Dedifferentiated amniotic fluid mesenchymal stem cell (primary cell): ENCODE data around the gene RNF144A.

Experiments
- DNase-seq: peaks from one replicate; pipeline ENCODE4 v3.0.0-alpha.2; 2016; ENCODE audit errors: extremely low spot score

The RNF144A gene

GRCh38 chr2:7007488-7007845, 90.3 kb downstream of the RNF144A start:
- DNase-seq: no peak

GRCh38 chr2:7007846-7008741, 90.9 kb downstream of the RNF144A start:
- no peak for DNase-seq

- DNase-seq: no peak
These were observed 92.1 kb downstream of the RNF144A start for GRCh38 chr2:7009207-7009911.

GRCh38 chr2:7010391-7011054, 93.3 kb downstream of the RNF144A start:
- DNase-seq: peak; percentile 18

- DNase-seq: peak; percentile 92
These were observed 94.3 kb downstream of the RNF144A start for GRCh38 chr2:7011356-7012083.

- no peak for DNase-seq
These were observed 95.0 kb downstream of the RNF144A start for GRCh38 chr2:7012141-7012764.

- DNase-seq: no peak
These were observed 96.4 kb downstream of the RNF144A start for GRCh38 chr2:7013471-7014160.

- DNase-seq: no peak
These were observed 97.0 kb downstream of the RNF144A start for GRCh38 chr2:7014174-7014640.

- no peak for DNase-seq
These were observed 98.1 kb downstream of the RNF144A start for GRCh38 chr2:7015007-7015950.

- no peak for DNase-seq
These were observed 98.9 kb downstream of the RNF144A start for GRCh38 chr2:7016148-7016547.

- DNase-seq: no peak
These were observed 99.5 kb downstream of the RNF144A start for GRCh38 chr2:7016601-7017211.

- no peak for DNase-seq
These were observed 100.6 kb downstream of the RNF144A start for GRCh38 chr2:7017671-7018281.

GRCh38 chr2:7018282-7018701, 101.1 kb downstream of the RNF144A start:
- no peak for DNase-seq

GRCh38 chr2:7018767-7019166, 101.6 kb downstream of the RNF144A start:
- no peak for DNase-seq

- no peak for DNase-seq
These were observed 102.0 kb downstream of the RNF144A start for GRCh38 chr2:7019191-7019590.

- no peak for DNase-seq
These were observed 102.8 kb downstream of the RNF144A start for GRCh38 chr2:7020059-7020458.

- no peak for DNase-seq
These were observed 103.3 kb downstream of the RNF144A start for GRCh38 chr2:7020468-7020867.

GRCh38 chr2:7020939-7021470, 103.8 kb downstream of the RNF144A start:
- no peak for DNase-seq
